Endothelial cell of hepatic sinusoid (primary cell): ENCODE measurements around the gene LSM10.

Experiments
- in situ Hi-C: cut with HindIII; loops from 2 replicates; pipeline ENCODE4 v1.10.0; 2017; ENCODE audit warnings: low sequenced_read_pairs

Gene LSM10

DNA sequence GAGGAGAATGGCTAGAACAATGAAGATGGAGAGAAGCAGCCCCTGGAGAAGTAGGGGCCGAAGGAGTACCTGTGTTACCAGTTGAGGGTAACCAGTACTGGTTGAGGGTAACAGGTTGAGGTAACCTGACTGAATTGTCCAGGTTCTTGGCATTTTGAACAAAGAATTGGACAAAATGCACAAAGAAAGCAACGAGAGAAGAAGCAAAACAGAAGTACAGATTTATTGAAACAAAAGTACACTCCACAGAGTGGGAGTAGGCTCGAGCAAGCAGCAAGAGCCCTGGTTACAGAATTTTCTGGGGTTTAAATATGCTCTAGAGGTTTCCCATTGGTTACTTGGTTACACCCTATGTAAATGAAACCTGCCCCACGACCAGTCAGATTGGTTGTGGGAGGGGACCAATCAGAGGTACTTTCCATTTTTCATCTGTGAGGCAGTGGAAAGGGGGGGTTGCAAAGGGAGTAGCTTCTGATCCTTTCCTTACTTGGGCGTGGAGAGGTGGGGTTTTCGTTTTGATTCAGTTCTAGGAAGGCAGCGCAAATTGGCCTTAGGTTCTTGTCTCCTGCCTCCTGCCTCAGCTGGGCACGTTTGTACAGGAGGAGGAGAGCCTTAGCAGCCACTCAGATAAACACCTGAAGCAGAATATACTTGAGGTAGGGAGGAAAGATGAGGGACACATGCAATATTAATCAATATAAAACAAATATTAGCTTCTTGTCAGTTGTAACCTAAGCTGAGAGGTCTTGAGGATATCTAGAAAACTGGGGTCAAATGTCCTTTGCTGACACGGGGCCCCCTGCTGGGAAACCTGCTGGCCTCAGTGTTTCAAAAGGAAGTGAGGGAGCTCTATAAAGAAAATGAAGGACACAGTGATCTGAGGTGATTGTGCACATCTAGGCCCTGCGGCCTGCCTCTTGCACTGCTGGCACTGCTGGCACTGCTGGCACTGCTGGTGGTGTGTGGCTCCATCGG is 14.3 kb upstream of the LSM10 start:
- in situ Hi-C loops: no loop called here

DNA sequence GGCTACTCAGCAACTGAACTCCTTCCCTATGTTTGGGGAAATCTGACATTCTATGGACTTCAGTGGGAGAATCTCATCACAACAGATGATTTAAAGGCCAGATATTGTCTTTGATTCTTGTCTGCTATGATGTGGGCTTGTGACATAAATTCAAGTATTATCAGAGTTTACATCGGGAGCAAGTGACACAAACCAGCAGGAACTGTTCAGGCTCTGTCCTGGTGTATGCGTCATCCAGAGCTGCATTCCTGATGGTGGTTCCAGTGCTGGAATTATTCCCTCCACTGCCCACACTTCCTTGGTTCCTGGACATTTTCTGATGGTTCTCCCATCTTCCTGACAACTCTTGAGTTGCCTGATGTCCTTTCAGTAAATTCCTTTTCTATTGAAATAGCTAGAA is 10.8 kb upstream of the LSM10 start:
- in situ Hi-C loops: loop anchor here (5.0 kb wide), 1 partner anchor 34 kb away; no protein-coding TSS in a partner anchor

DNA sequence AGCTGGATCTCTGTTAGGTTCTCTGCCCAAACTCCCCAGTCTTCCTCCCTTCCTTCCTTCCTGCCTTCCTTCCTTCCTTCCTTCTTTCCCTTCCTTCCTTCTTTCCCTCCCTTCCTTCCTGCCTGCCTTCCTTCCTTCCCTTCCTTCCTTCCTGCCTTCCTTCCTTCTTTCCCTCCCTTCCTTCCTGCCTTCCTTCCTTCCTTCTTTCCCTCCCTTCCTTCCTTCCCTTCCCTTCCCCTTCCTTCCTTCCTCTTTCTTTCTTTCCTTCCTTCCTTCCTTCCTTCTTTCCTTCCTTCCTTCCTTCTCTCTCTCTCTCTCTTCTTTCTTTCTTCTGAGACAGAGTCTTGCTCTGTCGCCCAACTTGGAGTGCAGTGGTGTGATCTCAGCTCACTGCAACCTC is 8.7 kb upstream of the LSM10 start:
- in situ Hi-C loops: loop anchor here (5.0 kb wide), 1 partner anchor 36 kb away; no protein-coding TSS in a partner anchor

DNA sequence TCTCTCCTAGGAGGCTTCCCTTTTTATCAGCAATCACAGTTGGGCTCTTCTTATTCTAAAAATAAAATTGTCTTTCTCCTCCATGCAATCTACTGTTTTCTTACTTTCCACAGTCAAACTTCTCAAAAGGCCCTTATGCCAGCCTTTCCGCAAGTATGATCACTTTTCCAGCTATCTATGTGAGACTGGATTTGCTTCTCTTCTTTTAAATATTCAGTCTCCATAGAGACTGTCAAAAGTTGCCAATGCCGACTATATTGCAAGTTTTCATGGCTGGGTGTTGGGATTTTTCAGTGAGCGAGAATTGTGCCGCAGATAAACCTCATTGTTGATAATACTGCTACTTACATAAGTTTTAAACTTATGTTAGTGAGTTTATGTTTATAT is 4.8 kb upstream of the LSM10 start:
- in situ Hi-C loops: no loop called here

DNA sequence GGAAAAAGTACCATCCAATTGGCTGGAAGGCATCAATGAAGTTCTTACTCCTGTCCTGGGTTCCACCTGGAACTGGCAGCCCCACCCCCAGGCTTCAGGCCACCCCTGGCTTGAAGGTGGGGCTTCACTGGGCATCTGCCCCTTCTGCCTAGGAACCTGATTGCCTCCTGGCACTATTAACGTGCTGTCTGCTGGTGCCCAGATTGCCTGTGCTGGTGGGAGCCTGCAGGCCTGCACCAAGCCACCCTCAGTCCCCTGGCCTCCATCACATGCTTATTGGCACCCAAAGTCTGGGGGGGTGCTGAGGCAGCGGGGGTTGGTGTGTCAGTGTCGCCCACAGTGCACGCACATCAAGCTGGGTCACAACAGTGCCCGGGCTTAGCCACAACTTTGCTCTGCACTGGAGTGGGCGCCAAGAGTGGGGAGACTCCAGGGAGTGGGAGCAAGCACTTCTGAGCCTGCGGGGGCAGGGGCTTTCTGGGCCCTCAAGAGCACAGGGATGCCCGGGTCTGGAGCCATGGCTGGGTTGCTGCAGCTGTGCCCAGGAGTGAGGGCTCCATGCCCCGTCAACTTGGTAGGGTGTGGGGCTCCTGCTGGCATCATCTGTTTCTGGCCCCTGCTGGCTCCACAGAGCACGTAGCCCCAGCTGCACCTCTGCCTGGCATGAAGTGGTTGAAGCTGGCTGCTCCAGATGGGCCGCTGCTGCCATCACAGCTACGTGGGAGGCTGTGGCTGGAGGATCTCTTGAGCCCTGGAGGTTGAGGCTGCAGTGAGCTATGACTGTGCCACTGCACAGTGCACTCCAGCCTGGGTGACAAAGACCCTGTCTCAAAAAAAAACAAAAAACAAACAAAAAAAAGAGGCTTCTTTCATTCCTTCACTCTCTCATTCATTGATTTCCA is 4.1 kb upstream of the LSM10 start:
- in situ Hi-C loops: no loop called here

DNA sequence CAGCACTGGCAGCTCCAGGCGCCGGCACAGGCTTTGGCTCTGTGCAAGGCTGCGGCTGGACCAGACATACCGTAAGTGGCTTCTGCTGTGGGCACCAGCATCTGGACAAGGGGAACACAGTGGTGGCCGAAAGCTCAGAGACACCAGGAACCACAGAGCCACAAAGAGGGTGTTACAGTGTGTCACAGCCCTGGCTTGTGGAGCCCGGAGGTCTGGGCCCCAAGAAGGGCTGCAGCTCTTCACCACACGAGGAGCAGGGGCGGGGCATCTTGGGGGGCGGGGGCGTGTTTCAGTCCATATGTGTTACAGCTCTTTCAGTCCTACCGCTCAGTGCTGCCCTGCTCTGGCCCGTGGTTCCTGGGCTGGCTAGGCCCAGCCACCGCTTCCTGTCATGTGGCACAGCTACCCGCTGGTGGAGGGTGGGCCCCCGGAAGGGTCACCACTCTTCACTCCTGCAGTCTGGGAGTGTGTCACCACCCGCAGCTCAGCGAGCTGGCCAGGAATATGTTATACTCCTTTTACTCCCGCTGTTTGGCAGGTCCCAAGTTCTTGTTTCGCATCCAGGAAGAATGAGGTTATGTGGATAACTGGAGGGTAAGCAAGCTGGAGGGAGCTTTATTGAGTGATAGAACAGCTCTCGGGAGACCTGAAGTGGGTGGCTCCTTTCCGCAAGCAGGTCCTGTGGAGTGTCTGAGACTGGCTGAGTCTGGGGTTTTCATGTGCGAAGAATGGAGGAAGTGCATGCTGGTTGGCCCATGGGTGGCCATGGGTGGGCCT is 3.3 kb upstream of the LSM10 start:
- in situ Hi-C loops: no loop called here

DNA sequence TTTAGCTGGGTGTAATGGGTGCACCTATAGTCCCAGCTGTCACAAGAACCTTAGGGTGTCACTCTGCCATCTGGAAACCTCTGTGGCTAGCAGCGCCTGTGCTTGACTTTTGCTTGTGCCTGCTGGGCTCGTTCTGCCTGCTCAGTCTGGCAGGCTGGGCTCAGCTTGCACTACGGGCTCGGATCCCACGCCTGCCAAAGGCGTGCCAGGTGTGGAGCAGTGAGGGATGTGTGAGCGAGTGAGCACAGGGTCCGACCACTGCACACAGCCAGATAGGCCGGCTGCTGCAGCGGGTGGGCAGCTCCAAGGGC is 2.8 kb upstream of the LSM10 start:
- in situ Hi-C loops: no loop called here

DNA sequence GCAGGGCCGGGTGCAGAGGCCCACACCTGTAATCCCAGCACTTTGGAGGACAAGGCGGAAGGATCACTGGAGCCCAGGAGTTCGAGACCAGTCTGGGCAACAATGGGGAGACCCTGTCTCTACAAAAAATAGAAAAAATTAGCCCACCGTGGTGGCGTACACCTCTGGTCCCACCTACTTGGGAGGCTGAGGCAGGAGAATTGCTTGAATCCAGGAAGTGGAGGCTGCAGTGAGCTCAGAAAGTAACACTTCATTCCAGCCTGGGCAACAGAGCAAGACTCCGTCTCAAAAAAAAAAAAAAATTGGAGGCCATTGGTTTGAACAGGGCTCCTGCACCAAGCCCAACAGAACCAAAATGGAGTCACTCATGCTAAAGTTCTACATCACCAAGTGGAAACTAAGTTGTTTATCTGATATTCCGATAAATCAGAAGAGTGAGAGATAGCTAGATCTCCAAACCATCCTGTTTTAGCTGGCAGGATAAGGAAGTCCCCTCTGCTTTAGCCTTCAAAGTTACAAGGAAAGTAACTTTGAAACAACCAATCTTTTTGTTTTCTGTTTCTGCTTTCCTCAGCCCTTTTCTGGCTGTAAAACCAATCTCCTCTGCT is 766 bp upstream of the LSM10 start:
- in situ Hi-C loops: no loop called here

DNA sequence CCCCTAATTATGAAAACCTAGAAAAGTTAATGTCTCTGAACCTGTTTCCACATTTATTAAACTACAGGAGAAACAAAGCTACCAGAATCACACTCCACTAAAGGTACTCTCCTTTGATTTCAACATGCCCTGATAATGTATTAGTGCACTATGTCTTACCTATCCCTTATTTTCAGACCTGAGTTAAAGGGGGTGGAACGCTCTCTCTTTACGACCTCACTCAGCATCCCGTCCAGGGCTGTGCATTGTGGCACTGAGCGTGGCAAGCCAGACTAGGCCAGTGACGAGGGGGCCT is 678 bp downstream of the LSM10 start:
- in situ Hi-C loops: no loop called here

DNA sequence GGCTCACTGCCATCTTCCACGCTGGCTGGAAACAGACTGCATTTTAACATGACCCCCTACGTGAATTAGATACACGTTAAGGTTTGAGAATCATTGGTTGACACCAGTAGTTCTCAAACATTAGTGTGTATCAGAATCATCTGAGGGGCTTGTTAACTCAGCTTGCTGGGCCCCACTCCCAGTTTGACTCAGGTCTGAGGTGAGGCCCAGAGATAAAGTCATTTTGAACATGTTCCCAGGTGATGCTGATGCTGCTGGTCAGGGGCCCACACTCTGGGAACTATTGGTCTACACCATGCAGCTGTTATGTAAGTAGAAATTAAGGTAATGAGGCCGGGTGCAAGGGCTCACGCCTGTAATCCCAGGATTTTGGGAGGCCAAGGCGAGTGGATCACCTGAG is 1.3 kb downstream of the LSM10 start:
- in situ Hi-C loops: no loop called here

DNA sequence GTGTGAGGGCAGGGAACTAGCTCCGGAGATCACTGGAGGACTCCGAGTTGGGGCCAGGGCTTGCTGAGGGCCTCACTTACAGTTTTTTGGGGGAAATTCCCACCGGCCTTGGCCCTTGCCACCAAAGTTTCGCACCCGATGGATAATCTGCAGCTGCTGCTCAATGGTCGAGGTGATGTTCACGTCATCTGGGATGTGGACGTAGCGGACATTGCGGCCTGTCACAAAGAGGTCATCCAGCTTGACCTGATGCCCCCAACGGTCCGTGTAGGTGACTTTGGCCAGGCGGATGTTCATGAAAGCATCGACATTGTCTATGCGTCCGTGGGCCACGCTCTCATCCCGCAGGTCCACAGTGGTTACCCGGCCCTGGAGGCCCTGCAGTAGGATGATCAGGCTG is 4.0 kb downstream of the LSM10 start:
- in situ Hi-C loops: no loop called here

DNA sequence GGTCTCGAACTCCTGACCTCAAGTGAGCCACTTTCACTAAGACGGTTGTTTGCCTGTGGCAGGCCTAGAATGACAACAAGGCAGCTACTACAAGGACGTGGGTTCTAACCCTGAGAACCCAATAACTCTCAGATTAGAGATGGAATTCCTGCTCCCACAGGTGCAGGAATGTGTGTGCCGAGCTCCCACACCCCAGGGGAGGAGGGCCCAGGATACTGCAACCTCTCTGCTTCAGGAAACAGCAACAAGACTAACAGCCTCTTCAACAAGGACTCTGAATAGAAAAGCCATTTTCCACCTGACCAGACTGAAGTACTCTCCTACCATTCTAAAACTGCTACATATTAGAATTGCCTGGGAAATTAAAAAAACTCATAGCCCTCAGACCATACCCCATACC is 4.9 kb downstream of the LSM10 start:
- in situ Hi-C loops: no loop called here

DNA sequence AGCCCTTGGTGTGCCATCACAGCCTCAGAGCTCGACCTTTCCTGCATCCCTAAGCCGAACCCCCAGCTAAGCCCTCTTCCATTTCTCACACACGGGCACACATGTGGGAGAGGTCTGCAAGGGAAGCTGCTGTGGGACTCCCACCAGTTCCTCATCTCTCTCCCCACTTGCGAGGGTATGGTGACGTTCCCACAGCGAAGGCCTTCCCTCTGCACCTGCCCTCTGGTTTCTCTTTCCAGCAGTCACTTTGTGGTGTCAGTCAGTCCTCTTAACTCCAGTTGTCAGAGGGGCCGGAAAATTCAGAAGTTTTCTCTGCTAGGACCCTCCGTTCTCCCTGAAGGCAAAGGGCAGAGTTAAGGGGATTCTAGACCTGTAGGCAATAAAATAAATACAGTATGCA is 6.4 kb downstream of the LSM10 start:
- in situ Hi-C loops: no loop called here

DNA sequence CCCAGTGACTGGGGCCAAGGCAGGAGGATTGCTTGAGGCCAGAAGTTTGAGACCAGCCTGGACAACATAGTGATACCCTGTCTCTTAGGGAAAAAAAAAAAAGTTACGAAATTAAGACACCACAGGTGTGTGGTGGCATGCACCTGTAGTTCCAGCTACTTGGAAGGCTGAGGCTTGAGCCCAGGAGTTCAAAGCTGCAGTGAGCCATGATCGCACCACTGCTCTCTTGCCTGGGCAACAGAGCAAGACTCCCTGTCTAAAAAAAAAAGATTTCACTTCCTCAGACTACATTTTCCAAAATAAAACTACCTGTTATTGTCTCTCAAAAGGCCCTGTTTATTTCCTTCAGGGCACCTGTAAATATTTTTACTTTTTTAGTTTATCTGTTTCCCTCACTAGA is 7.3 kb downstream of the LSM10 start:
- in situ Hi-C loops: no loop called here

DNA sequence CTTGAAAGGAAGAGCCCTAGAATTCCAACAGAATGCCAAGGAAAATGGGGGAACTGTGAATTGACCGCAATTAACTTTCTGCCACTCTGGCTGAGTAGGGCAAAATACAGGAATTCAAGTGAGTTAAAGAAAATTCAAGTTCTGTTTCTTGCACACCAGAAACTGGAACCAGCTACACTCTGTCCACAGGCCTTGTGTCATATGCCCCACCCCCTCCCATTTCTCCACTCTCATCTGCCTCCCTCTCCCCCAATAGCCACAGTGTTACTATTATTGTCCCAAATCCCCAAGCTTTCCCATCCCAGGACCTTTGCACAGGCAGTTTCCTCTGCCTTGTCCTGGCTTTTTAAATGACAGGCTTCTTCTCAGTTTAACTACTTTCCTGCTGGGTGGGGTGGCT is 7.7 kb downstream of the LSM10 start:
- in situ Hi-C loops: no loop called here

DNA sequence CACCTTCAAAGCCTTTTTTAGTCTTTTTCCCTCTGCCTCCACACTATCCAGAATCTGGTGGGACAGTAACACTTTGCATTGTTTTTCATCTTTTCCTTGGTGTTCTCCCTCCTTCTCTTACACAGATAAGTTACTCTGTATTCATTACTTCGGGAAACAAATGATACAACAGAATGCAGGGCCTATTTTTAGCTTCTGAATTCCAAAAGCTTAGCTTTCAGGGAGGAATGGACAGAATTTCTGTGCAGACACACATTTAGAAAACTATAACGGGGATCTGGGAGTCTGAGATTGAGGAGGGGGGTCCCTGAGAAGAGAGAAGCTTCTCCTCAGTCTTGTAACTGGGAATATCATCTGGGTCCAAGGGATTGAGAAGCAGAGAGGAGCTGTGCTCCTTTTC is 8.4 kb downstream of the LSM10 start:
- in situ Hi-C loops: no loop called here

DNA sequence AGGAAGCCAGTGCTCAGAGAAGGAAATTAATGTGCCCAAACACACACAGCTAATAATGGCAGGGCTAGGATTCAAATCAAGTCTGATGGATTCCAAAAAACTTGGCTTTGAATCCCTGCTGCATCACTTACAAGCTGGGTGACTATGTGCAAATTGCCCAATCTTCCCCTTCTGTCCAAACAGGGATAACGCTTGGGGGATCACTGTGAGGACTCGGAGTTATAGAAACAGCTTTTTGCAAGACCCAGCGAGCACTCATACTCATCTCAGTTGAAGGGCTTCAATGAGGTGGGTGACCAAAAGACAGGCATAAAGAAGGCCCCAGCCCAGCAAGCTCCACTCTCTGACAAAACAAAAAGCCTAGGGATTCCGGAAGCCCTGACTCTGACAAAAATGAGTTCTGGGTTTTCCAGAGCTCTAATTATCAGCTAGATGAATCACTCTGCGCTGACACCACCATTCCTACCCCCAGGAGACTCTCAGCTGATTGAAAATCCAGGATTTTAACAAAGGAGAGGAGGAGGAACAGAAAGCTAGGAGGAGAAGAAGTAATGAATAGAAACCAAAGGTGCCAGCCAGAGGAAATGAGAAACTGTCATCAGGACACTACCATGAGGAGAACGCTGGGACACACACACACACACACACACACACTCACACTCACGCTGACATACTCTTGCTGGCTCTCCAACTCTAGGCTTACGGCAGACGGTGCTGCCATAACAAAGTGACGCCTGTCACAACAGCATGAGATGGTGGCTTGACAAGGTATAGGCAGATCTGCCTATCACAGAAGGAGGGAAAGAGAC is 10.4 kb downstream of the LSM10 start:
- in situ Hi-C loops: no loop called here

DNA sequence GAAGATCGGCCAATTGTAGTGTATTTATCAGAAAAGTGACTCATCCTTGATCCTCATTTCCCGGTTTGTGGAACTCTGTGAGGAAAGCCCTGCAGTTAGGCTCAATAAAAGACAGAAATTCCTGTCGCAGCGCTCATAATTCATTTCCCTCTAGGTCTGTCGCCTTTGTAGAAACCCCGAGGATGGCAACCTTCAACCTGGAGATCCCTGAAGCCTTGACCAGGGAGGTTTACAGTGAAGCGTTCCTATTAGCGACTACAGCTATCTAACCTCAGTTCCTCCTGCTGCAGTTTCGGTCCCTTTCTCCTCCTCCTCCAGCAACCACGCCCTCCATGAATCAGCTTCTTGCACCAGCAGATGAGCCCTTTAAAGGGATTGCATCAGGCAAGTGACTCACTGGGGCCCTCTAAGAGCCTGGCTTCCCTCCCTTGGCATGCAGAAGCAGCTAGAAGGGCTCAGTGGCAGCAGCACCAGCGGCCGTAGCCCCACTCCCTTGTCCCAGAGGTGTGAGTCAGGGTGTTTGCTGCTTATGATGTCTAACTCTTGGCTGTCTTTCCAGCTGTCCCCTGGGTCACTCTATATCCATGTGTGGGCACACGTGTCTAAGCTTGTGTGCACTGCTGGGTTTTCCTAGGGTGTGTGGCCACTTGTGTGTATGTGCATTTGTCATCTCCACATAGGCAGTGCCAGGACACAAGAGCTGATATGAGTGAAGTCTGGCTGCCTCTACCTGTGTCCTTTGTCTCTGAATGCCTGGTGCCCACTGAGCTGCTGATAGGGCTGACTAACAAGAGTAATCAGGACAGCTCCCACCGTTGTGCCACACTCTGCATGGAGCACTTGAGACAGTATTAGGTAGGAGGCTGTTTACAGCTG is 11.2 kb downstream of the LSM10 start:
- in situ Hi-C loops: no loop called here
